SU-DHL-6 (cell line): Measurements from ENCODE around the gene HOXC6.

ENCODE experiments used
- H2AFZ ChIP-seq: fragments of 200-600 bp; sonication (generic); 2 replicates; pipeline ENCODE4 v1.6.1; 2014; ENCODE audit warnings: low read depth, mild to moderate bottlenecking, moderate library complexity, mixed read lengths, antibody characterized with exemption, low read length; ENCODE audit not compliant: severe bottlenecking
- H3F3A ChIP-seq: fragments of 200-600 bp; shearing (Covaris generic); 2 replicates; pipeline ENCODE4 v1.6.0; 2016; ENCODE audit warnings: antibody characterized with exemption, mild to moderate bottlenecking; ENCODE audit not compliant: insufficient read depth
- H3K27ac ChIP-seq: fragments of 200-600 bp; sonication (generic); 2 replicates; pipeline ENCODE4 v1.5.1; 2016; ENCODE audit warnings: low read depth, mild to moderate bottlenecking, low read length, moderate library complexity, mixed read lengths
- H3K27me3 ChIP-seq: fragments of 200-600 bp; sonication (generic), shearing (Covaris generic); 2 replicates; pipeline ENCODE4 v1.6.0; 2014; ENCODE audit warnings: mild to moderate bottlenecking, low read length
- H3K36me3 ChIP-seq: fragments of 200-600 bp; sonication (generic); 2 replicates; pipeline ENCODE4 v1.6.1; 2014; ENCODE audit warnings: mild to moderate bottlenecking, low read length, mixed read lengths
- H3K4me2 ChIP-seq: fragments of 300-600, 200-600 bp; shearing (Covaris generic), sonication (generic); 2 replicates; pipeline ENCODE4 v1.6.0; 2014; ENCODE audit warnings: low read length, low read depth, mild to moderate bottlenecking; ENCODE audit not compliant: poor library complexity, severe bottlenecking
- H3K4me3 ChIP-seq: fragments of 200-600 bp; sonication (generic); 2 replicates; pipeline ENCODE4 v1.5.1; 2014; ENCODE audit warnings: antibody characterized with exemption, low read length, mild to moderate bottlenecking, mixed read lengths; ENCODE audit not compliant: insufficient read depth, poor library complexity, severe bottlenecking
- H3K79me2 ChIP-seq: fragments of 200-600 bp; sonication (generic); 2 replicates; pipeline ENCODE4 v1.6.1; 2014; ENCODE audit warnings: mild to moderate bottlenecking, low read length, moderate library complexity; ENCODE audit not compliant: insufficient read depth
- H3K9ac ChIP-seq: fragments of 200-600 bp; sonication (generic); 2 replicates; pipeline ENCODE4 v1.7.0; 2014; ENCODE audit warnings: mild to moderate bottlenecking, low read length
- H3K9me2 ChIP-seq: fragments of 200-600 bp; sonication (generic); replicated peaks from 2 replicates; pipeline ENCODE4 v1.6.1; 2014; ENCODE audit warnings: low read length; ENCODE audit not compliant: insufficient read depth
- H3K9me3 ChIP-seq: fragments of 200-600 bp; sonication (generic); 2 replicates; pipeline ENCODE4 v1.6.1; 2014; ENCODE audit warnings: low read length, mixed read lengths; ENCODE audit not compliant: insufficient read depth
- H4K20me1 ChIP-seq: fragments of 200-600 bp; sonication (generic); 2 replicates; pipeline ENCODE4 v1.6.1; 2014; ENCODE audit warnings: low read depth, mild to moderate bottlenecking, antibody characterized with exemption, low read length, moderate library complexity, mixed read lengths
- CTCF ChIP-seq: fragments of 200-600 bp; sonication (generic); IDR thresholded peaks from one replicate; pipeline ENCODE4 v1.5.1; 2017; ENCODE audit warnings: antibody characterized with exemption, mild to moderate bottlenecking, low read length, moderate library complexity; ENCODE audit not compliant: insufficient read depth, poor library complexity, severe bottlenecking
- EZH2phosphoT487 ChIP-seq: fragments of 200-600 bp; sonication (generic), shearing (Covaris generic); conservative IDR thresholded peaks from 2 replicates; pipeline ENCODE4 v1.6.1; 2018; ENCODE audit warnings: mild to moderate bottlenecking, antibody characterized with exemption, low read length, moderate library complexity, mixed read lengths

HOXC6 gene

DNA sequence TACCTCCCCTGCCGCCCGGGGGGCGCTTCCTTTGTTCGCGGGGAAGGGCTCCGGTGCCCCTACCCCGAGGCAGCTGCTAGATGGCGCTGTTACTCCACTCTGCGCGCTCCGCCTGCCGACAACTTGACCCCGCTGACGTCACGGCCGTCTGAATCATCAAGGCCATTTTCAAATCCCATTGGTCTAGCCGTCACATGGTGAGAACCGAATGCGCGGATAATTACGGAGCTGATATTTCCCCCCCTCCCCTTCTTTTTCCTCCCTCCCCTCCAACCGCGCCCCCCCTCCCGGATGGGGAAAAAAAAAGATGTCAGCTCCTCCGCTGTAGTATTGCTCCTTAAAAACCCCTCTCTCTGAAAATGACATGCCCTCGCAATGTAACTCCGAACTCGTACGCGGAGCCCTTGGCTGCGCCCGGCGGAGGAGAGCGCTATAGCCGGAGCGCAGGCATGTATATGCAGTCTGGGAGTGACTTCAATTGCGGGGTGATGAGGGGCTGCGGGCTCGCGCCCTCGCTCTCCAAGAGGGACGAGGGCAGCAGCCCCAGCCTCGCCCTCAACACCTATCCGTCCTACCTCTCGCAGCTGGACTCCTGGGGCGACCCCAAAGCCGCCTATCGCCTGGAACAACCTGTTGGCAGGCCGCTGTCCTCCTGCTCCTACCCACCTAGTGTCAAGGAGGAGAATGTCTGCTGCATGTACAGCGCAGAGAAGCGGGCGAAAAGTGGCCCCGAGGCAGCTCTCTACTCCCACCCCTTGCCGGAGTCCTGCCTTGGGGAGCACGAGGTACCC lies 43.1 kb upstream of the HOXC6 start, which contains the start of gene HOXC10:
Gene HOXC10, plus strand, starts transcription at position 246 of the 791 bp plus-strand sequence. Its CDS starts 114 bp downstream, at position 360.
- peak within 1 kb of the TSS; percentile 37 for H3K4me2 ChIP-seq
- H2AFZ ChIP-seq = peak within 1 kb of the TSS; percentile 51
- H3K27me3 ChIP-seq = no peaks in the 10 kb centered on the region
- H3K9me3 ChIP-seq = no peaks in the 10 kb centered on the region
- no peak within 1 kb of the TSS for H3K4me3 ChIP-seq
- no peaks in the 10 kb centered on the region for H3K36me3 ChIP-seq
- H3K9ac ChIP-seq = no peak within 1 kb of the TSS
- TF ChIP-seq EZH2phosphoT487 (no peak), CTCF (peak; percentile 36)
- no peaks in the 10 kb centered on the region for H3F3A ChIP-seq
- no peaks in the 10 kb centered on the region for H3K79me2 ChIP-seq
- H4K20me1 ChIP-seq = no peaks in the 10 kb centered on the region
- H3K27ac ChIP-seq = no peak within 1 kb of the TSS
- H3K9me2 ChIP-seq = no peaks in the 10 kb centered on the region

DNA sequence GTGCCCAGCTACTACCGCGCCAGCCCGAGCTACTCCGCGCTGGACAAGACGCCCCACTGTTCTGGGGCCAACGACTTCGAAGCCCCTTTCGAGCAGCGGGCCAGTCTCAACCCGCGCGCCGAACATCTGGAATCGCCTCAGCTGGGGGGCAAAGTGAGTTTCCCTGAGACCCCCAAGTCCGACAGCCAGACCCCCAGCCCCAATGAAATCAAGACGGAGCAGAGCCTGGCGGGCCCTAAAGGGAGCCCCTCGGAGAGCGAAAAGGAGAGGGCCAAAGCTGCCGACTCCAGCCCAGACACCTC lies 42.6 kb upstream of the HOXC6 start:
- no peaks in the 10 kb centered on the region for H3F3A ChIP-seq
- H3K27ac ChIP-seq = no peak overlapping the region
- H3K4me3 ChIP-seq = no peak overlapping the region
- H3K4me2 ChIP-seq = no peak overlapping the region
- no peaks in the 10 kb centered on the region for H3K79me2 ChIP-seq
- H3K9ac ChIP-seq = no peak overlapping the region
- H3K9me2 ChIP-seq = no peaks in the 10 kb centered on the region
- no peak overlapping the region for H2AFZ ChIP-seq
- H3K9me3 ChIP-seq = no peaks in the 10 kb centered on the region
- H4K20me1 ChIP-seq = no peaks in the 10 kb centered on the region
- no peaks in the 10 kb centered on the region for H3K27me3 ChIP-seq
- H3K36me3 ChIP-seq = no peaks in the 10 kb centered on the region
- TF ChIP-seq EZH2phosphoT487 = no peak
- no peak for TF ChIP-seq CTCF

DNA sequence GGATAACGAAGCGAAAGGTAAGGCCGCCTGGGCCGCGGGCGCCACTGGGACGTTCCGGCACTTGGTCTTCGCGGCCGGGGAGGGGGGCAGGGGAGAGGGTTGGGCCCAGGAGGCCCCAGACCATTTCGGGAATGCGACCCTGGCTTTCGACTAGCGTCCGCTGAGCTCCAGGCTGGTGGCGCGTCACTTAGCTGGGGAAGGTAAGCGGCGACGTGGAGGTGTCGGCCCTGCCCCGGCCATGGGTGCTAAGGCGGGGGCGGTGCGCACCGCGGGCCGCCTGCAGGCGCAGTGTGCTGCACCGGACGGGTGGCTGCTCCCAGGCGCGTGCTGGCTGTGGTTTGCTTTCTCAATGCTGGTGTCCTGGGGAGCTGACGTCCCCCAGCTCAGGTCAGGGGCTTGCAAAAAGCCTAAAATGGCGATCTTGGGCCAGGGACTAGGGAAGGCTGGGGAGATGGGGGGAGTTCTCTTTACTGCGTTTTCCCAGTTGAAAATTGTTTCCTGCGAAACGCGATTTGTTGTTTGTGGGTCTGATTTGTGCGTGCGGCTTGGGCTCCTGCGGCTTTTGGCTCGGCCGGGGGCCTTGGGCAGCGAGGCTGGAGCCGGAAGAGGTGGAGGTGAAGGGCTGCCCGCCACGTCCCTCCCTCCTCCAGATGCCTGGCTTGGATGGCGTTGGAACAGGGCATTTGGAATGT lies 42.1 kb upstream of the HOXC6 start:
- Histone ChIP-seq H3K9ac (no peak overlapping the region), H3K9me2 (no peaks in the 10 kb centered on the region), H3K9me3 (no peaks in the 10 kb centered on the region), H3K27ac (no peak overlapping the region), H3K27me3 (no peaks in the 10 kb centered on the region), H4K20me1 (no peaks in the 10 kb centered on the region), H3K79me2 (no peaks in the 10 kb centered on the region), H2AFZ (no peak overlapping the region), H3K4me3 (no peak overlapping the region), H3K36me3 (no peaks in the 10 kb centered on the region), H3K4me2 (no peak overlapping the region), H3F3A (no peaks in the 10 kb centered on the region)
- TF ChIP-seq CTCF = no peak
- TF ChIP-seq EZH2phosphoT487 = no peak
